Measurements from ENCODE around the gene TANC1.

TANC1 gene

GRCh38 chr2:159196393-159196925 is 228.0 kb downstream of the TANC1 start:
- TF ChIP-seq TAF1 (IDR thresholded peaks at IDR 0.05; ENCODE audit: borderline replicate concordance, insufficient read depth, low read length) (no peak), REST (IDR thresholded peaks at IDR 0.05; ENCODE audit: insufficient read depth in 1 of 2, low read depth in 2 of 2, low read length in 2 of 2) (no peak), FOXP2 (optimal IDR thresholded peaks at IDR 0.05; ENCODE audit: borderline replicate concordance, extremely low read depth, extremely low read length, insufficient read depth) (no peak), POLR2AphosphoS5 (IDR thresholded peaks at IDR 0.05; ENCODE audit: low read depth, low read length) (no peak), SIN3A (IDR thresholded peaks at IDR 0.05; ENCODE audit: borderline replicate concordance, insufficient read depth, low read length) (no peak)

- no peak for TF ChIP-seq FOXP2 (optimal IDR thresholded peaks at IDR 0.05; ENCODE audit: borderline replicate concordance, extremely low read depth, extremely low read length, insufficient read depth)
- TF ChIP-seq SIN3A (IDR thresholded peaks at IDR 0.05; ENCODE audit: borderline replicate concordance, insufficient read depth, low read length): no peak
- TF ChIP-seq REST (IDR thresholded peaks at IDR 0.05; ENCODE audit: insufficient read depth in 1 of 2, low read depth in 2 of 2, low read length in 2 of 2): no peak
- TF ChIP-seq TAF1 (IDR thresholded peaks at IDR 0.05; ENCODE audit: borderline replicate concordance, insufficient read depth, low read length): no peak
- no peak for TF ChIP-seq POLR2AphosphoS5 (IDR thresholded peaks at IDR 0.05; ENCODE audit: low read depth, low read length)
Observed at GRCh38 chr2:159199236-159199635, 230.8 kb downstream of the TANC1 start.

GRCh38 chr2:159199761-159200465 is 231.5 kb downstream of the TANC1 start:
- TF ChIP-seq POLR2AphosphoS5 (IDR thresholded peaks at IDR 0.05; ENCODE audit: low read depth, low read length) (no peak), FOXP2 (optimal IDR thresholded peaks at IDR 0.05; ENCODE audit: borderline replicate concordance, extremely low read depth, extremely low read length, insufficient read depth) (no peak), TAF1 (IDR thresholded peaks at IDR 0.05; ENCODE audit: borderline replicate concordance, insufficient read depth, low read length) (no peak), SIN3A (IDR thresholded peaks at IDR 0.05; ENCODE audit: borderline replicate concordance, insufficient read depth, low read length) (no peak), REST (IDR thresholded peaks at IDR 0.05; ENCODE audit: insufficient read depth in 1 of 2, low read depth in 2 of 2, low read length in 2 of 2) (no peak)

GRCh38 chr2:159200498-159200897 is 232.1 kb downstream of the TANC1 start:
- no peak for TF ChIP-seq SIN3A (IDR thresholded peaks at IDR 0.05; ENCODE audit: borderline replicate concordance, insufficient read depth, low read length)
- TF ChIP-seq FOXP2 (optimal IDR thresholded peaks at IDR 0.05; ENCODE audit: borderline replicate concordance, extremely low read depth, extremely low read length, insufficient read depth): no peak
- no peak for TF ChIP-seq REST (IDR thresholded peaks at IDR 0.05; ENCODE audit: insufficient read depth in 1 of 2, low read depth in 2 of 2, low read length in 2 of 2)
- no peak for TF ChIP-seq POLR2AphosphoS5 (IDR thresholded peaks at IDR 0.05; ENCODE audit: low read depth, low read length)
- no peak for TF ChIP-seq TAF1 (IDR thresholded peaks at IDR 0.05; ENCODE audit: borderline replicate concordance, insufficient read depth, low read length)

All from PFSK-1 (cell line).